H1 (cell line): Measurements from ENCODE around the gene LIPJ. TPM values are rescaled to one million over a fixed set of nuclear protein-coding genes. Genes with fewer than 3 reads are reported as not detected.

Experiments used
- CTCF ChIA-PET: fragments of 300-600 bp; sonication (Branson Sonifier 250); formaldehyde crosslinking; loops from one replicate; lab custom pipeline; 2021; ENCODE audit not compliant: partially characterized antibody; lab: Charles Lee
- POLR2A ChIA-PET: fragments of 300-600 bp; sonication (Branson Sonifier 250); formaldehyde crosslinking; loops from one replicate; lab custom pipeline; 2021; ENCODE audit warnings: inconsistent platforms; ENCODE audit not compliant: partially characterized antibody; lab: Charles Lee
- DNase-seq, 2 experiments: peaks; one replicate each; pipeline versions ENCODE4 v3.0.0 to v3.0.0-alpha.2; 2010 to 2022; ENCODE audit warnings: low spot score in 2 of 2, low read depth in 1 of 2, mixed read lengths in 1 of 2
- FAIRE-seq: peaks from 2 replicates; lab custom pipeline; 2011; peaks lifted over from hg19 to GRCh38; lab: Jason Lieb, UNC
- H2AFZ ChIP-seq: 2 replicates; pipeline ENCODE4 v1.8.1; 2012; ENCODE audit warnings: low read length, inconsistent platforms
- H2AK5ac ChIP-seq: 2 replicates; pipeline ENCODE4 v1.6.1; 2013; ENCODE audit warnings: low read depth, low read length
- H2BK120ac ChIP-seq: replicated peaks from 2 replicates; pipeline ENCODE3; 2013; ENCODE audit warnings: low read depth, low read length, inconsistent platforms
- H2BK12ac ChIP-seq: 2 replicates; pipeline ENCODE4 v1.6.1; 2013; ENCODE audit warnings: low read depth, low read length
- H2BK15ac ChIP-seq: 2 replicates; pipeline ENCODE4 v1.6.1; 2013; ENCODE audit warnings: low read length
- H2BK20ac ChIP-seq: 2 replicates; pipeline ENCODE4 v1.6.1; 2013; ENCODE audit warnings: low read length
- H2BK5ac ChIP-seq: 2 replicates; pipeline ENCODE4 v1.6.1; 2013; ENCODE audit warnings: low read depth, low read length
- H3K14ac ChIP-seq: 2 replicates; pipeline ENCODE4 v1.6.1; 2013; ENCODE audit warnings: inconsistent platforms; ENCODE audit not compliant: insufficient read length
- H3K18ac ChIP-seq: 2 replicates; pipeline ENCODE4 v1.6.1; 2013; ENCODE audit warnings: low read length; ENCODE audit errors: extremely low read depth
- H3K23ac ChIP-seq: 2 replicates; pipeline ENCODE4 v1.6.1; 2013; ENCODE audit warnings: inconsistent platforms; ENCODE audit not compliant: insufficient read length
- H3K23me2 ChIP-seq: 2 replicates; pipeline ENCODE4 v1.6.1; 2013; ENCODE audit warnings: low read depth, low read length
- H3K27ac ChIP-seq: 2 replicates; pipeline ENCODE4 v1.6.1; 2011; ENCODE audit warnings: low read depth, low read length, inconsistent platforms
- H3K27me3 ChIP-seq, 4 experiments: replicated peaks in 1 of 4; 1 replicate in 1 of 4; 2 replicates in 3 of 4; pipeline versions ENCODE4 v1.6.1 to v1.8.1; 2011 to 2013; ENCODE audit warnings: low read length in 3 of 4, mild to moderate bottlenecking in 3 of 4, inconsistent platforms in 2 of 4, mixed read lengths in 2 of 4, moderate library complexity in 1 of 4; ENCODE audit not compliant: control insufficient read depth in 3 of 4, insufficient read depth in 3 of 4; ENCODE audit errors: extremely low read depth in 1 of 4
- H3K36me3 ChIP-seq, 4 experiments: 2 replicates each; pipeline versions ENCODE4 v1.6.1 to v1.8.1; 2011 to 2013; ENCODE audit warnings: mild to moderate bottlenecking in 4 of 4, low read length in 3 of 4, moderate library complexity in 2 of 4, control low read depth in 1 of 4, inconsistent platforms in 1 of 4; ENCODE audit not compliant: insufficient read depth in 4 of 4, control insufficient read depth in 2 of 4
- H3K4ac ChIP-seq: replicated peaks from 2 replicates; pipeline ENCODE3; 2013; ENCODE audit warnings: low read length, low read depth, mixed read lengths, inconsistent platforms; ENCODE audit not compliant: insufficient read length
- H3K4me1 ChIP-seq, 4 experiments: replicated peaks in 1 of 4; 1 replicate in 1 of 4; 2 replicates in 3 of 4; pipeline versions ENCODE4 v1.6.1 to v1.8.1; 2011 to 2013; ENCODE audit warnings: low read length in 3 of 4, inconsistent platforms in 2 of 4, mixed read lengths in 1 of 4; ENCODE audit not compliant: insufficient read depth in 4 of 4, control insufficient read depth in 3 of 4
- H3K4me2 ChIP-seq, 2 experiments: 2 replicates each; pipeline versions ENCODE4 v1.6.1 to v1.8.1; 2011 to 2013; ENCODE audit warnings: low read depth in 2 of 2, low read length in 2 of 2, control low read depth in 1 of 2, inconsistent platforms in 1 of 2, mild to moderate bottlenecking in 1 of 2; ENCODE audit not compliant: insufficient read depth in 1 of 2
- H3K4me3 ChIP-seq, 4 experiments: fragments of 200-600, 300-600 bp in 1 of 4; sonication (generic), shearing (Covaris generic), sonication (Bioruptor Twin) in 1 of 4; 2 replicates each; pipeline versions ENCODE4 v1.5.1 to v1.8.1; 2011 to 2016; ENCODE audit warnings: low read length in 4 of 4, low read depth in 3 of 4, control low read depth in 2 of 4, inconsistent platforms in 2 of 4, mild to moderate bottlenecking in 2 of 4, mixed read lengths in 1 of 4, moderate library complexity in 1 of 4; ENCODE audit not compliant: insufficient read depth in 2 of 4; ENCODE audit errors: extremely low read depth in 1 of 4
- H3K56ac ChIP-seq: replicated peaks from 2 replicates; pipeline ENCODE3; 2013; ENCODE audit warnings: low read depth, mild to moderate bottlenecking, mixed read lengths, low read length, inconsistent platforms; ENCODE audit not compliant: insufficient read length
- H3K79me1 ChIP-seq: 2 replicates; pipeline ENCODE4 v1.6.1; 2013; ENCODE audit warnings: low read depth, low read length, control low read depth
- H3K79me2 ChIP-seq, 2 experiments: 2 replicates each; pipeline versions ENCODE4 v1.6.1 to v1.8.1; 2012 to 2013; ENCODE audit warnings: low read length in 2 of 2, mild to moderate bottlenecking in 2 of 2, inconsistent platforms in 1 of 2; ENCODE audit not compliant: insufficient read depth in 2 of 2, control insufficient read depth in 1 of 2
- H3K9ac ChIP-seq, 4 experiments: replicated peaks in 1 of 4; 1 replicate in 1 of 4; 2 replicates in 3 of 4; pipeline versions ENCODE4 v1.6.1 to v1.8.1; 2011 to 2013; ENCODE audit warnings: low read depth in 3 of 4, low read length in 3 of 4, control low read depth in 2 of 4, mild to moderate bottlenecking in 2 of 4, moderate library complexity in 2 of 4, inconsistent platforms in 1 of 4; ENCODE audit errors: extremely low read depth in 1 of 4
- H3K9me3 ChIP-seq, 2 experiments: 2 replicates each; pipeline versions ENCODE4 v1.6.1 to v1.8.1; 2012 to 2013; ENCODE audit warnings: mild to moderate bottlenecking in 2 of 2, moderate library complexity in 2 of 2, control low read depth in 1 of 2, inconsistent platforms in 1 of 2, low read depth in 1 of 2, low read length in 1 of 2, mixed read lengths in 1 of 2; ENCODE audit not compliant: insufficient read depth in 2 of 2
- H4K20me1 ChIP-seq, 2 experiments: replicated peaks in 1 of 2; 2 replicates each; pipeline versions ENCODE3 to v1.8.1; 2011 to 2013; ENCODE audit warnings: inconsistent platforms in 2 of 2, low read length in 2 of 2, mild to moderate bottlenecking in 1 of 2; ENCODE audit not compliant: insufficient read depth in 2 of 2, control insufficient read depth in 1 of 2
- H4K5ac ChIP-seq: 2 replicates; pipeline ENCODE4 v1.6.1; 2013; ENCODE audit warnings: low read length, low read depth, mixed read lengths, inconsistent platforms; ENCODE audit not compliant: insufficient read length
- H4K8ac ChIP-seq: 2 replicates; pipeline ENCODE4 v1.8.0; 2013; ENCODE audit warnings: mild to moderate bottlenecking, moderate library complexity, low read length, inconsistent platforms; ENCODE audit not compliant: insufficient read depth; ENCODE audit errors: extremely low read depth
- H4K91ac ChIP-seq: replicated peaks from 2 replicates; pipeline ENCODE3; 2013; ENCODE audit warnings: low read length, mixed read lengths, inconsistent platforms; ENCODE audit not compliant: insufficient read length
- CREB1 ChIP-seq: IDR thresholded peaks from 2 replicates; pipeline ENCODE4 v1.6.1; 2012; ENCODE audit warnings: inconsistent platforms
- CTBP2 ChIP-seq: IDR thresholded peaks from 2 replicates; pipeline ENCODE4 v1.7.0; 2011; ENCODE audit warnings: borderline replicate concordance, mild to moderate bottlenecking, moderate library complexity, mixed read lengths, low read length; ENCODE audit not compliant: insufficient read depth, insufficient read length
- EZH2 ChIP-seq: fragments of 200-600 bp; sonication (generic); IDR thresholded peaks from 2 replicates; pipeline ENCODE4 v1.7.1; 2012; ENCODE audit warnings: low read depth, mild to moderate bottlenecking, moderate library complexity, low read length, inconsistent platforms; ENCODE audit not compliant: severe bottlenecking
- GTF2F1 ChIP-seq: IDR thresholded peaks from 2 replicates; pipeline ENCODE4 v1.6.1; 2012; ENCODE audit warnings: low read depth, low read length, improper control_type of control experiment, borderline replicate concordance
- HDAC6 ChIP-seq: IDR thresholded peaks from one replicate; pipeline ENCODE4 v1.7.1; 2012; ENCODE audit warnings: low read depth, mild to moderate bottlenecking, inconsistent platforms, low read length, moderate library complexity
- KDM1A ChIP-seq: fragments of 200-600, 300-600 bp; sonication (generic); IDR thresholded peaks from 2 replicates; pipeline ENCODE4 v1.7.1; 2016; ENCODE audit warnings: mild to moderate bottlenecking, low read length, borderline replicate concordance
- KDM5A ChIP-seq: fragments of 200-600 bp; IDR thresholded peaks from 2 replicates; pipeline ENCODE4 v1.7.1; 2012; ENCODE audit warnings: mild to moderate bottlenecking, low read length, inconsistent platforms, mixed read lengths
- NRF1 ChIP-seq: IDR thresholded peaks from 2 replicates; pipeline ENCODE4 v1.6.1; 2011; ENCODE audit warnings: mild to moderate bottlenecking, low read depth, low read length, improper control_type of control experiment
- SIN3A ChIP-seq, 2 experiments: IDR thresholded peaks in 1 of 2; conservative IDR thresholded peaks in 1 of 2; 2 replicates each; pipeline ENCODE4 v1.6.1; 2011 to 2012; ENCODE audit warnings: low read length in 2 of 2, improper control_type of control experiment in 1 of 2, low read depth in 1 of 2, mild to moderate bottlenecking in 1 of 2
- SP1 ChIP-seq: IDR thresholded peaks from 2 replicates; pipeline ENCODE4 v1.6.1; 2011; ENCODE audit warnings: low read depth, low read length
- SP2 ChIP-seq: IDR thresholded peaks from 2 replicates; pipeline ENCODE4 v1.6.1; 2012; ENCODE audit warnings: mild to moderate bottlenecking, low read length, inconsistent platforms
- SRF ChIP-seq: IDR thresholded peaks from 2 replicates; pipeline ENCODE4 v1.6.1; 2011; ENCODE audit warnings: mild to moderate bottlenecking, low read depth, low read length, moderate library complexity
- TCF12 ChIP-seq: IDR thresholded peaks from 2 replicates; pipeline ENCODE4 v1.6.1; 2011; ENCODE audit warnings: low read depth, mild to moderate bottlenecking, low read length
- WGBS, 2 experiments: shearing (Covaris generic) in 1 of 2; methylation state at CpG; one replicate each; pipeline versions ENCODE4 v1.1.6 to v1.1.7; 2013 to 2015; ENCODE audit warnings: low lambda C conversion rate in 2 of 2, mixed read lengths in 2 of 2, inconsistent platforms in 1 of 2, low coverage in 1 of 2, missing lambda C conversion rate in 1 of 2; ENCODE audit not compliant: insufficient replicate concordance in 2 of 2, insufficient coverage in 1 of 2, insufficient read length in 1 of 2; ENCODE audit errors: extremely low coverage in 1 of 2, missing lambda C conversion rate in 1 of 2; 5-methylcytosine and 5-hydroxymethylcytosine counted together
- polyA plus RNA-seq, 7 experiments: library from polyadenylated mRNA; depleted of rRNA in 3 of 7; stranded (reverse) in 5 of 7; unstranded in 2 of 7; fragments of >200 nt in 5 of 7; fragments of 200-250 nt in 2 of 7; gene quantifications; 1 replicate in 5 of 7; 2 replicates in 1 of 7; 4 replicates in 1 of 7; pipeline versions ENCODE4 v1.2.1 to v1.2.3, GENCODE V29; 2011 to 2013; ENCODE audit warnings: missing spikeins in 2 of 7, mixed read lengths in 2 of 7
- total RNA-seq: library from RNA; stranded (reverse); fragmentation: NEBNext Ultra II Directional; extraction: Animal tissue kit (Norgen Biotek cat#: 25700); gene quantifications from 2 replicates; pipeline ENCODE4 v1.2.1, GENCODE V29; 2021
- TF ChIP-seq, protein P1 (sequence below): IDR thresholded peaks from 2 replicates; pipeline ENCODE4 v1.6.1; 2011; ENCODE audit warnings: low read length, improper control_type of control experiment

The LIPJ gene
- total and polyA plus RNA-seq, 2 of the 8 experiments (the other 6 are each of a cell fraction or from before 2014, with no cell fraction given): not detected

DNA sequence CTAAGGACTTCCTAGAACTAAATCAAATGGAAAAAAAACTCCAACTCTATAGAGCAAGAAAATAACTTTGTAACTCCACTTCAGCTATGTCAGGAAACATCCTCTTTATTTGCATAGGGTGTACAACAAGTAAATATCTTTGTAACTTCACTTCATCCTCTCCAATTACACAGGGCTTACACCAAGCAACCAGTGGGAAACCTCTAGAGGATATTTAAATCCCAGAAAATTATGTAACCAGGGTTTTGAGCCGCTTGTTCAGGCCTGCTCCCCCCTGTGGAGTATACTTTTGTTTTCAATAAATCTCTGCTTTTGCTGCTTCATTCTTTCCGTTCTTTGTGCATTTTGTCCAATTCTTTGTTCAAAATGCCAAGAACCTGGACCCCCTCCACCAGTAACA is 22.2 kb downstream of the LIPJ start:
- peaks cover 0 to 1% (median 0%) of the 10 kb centered on the region in 4 experiments; a peak in 1 of 7 replicates for H3K27me3 ChIP-seq
- no peaks in the 10 kb centered on the region for H3K4me1 ChIP-seq
- no peak overlapping the region for H4K91ac ChIP-seq
- no peak overlapping the region for H2BK120ac ChIP-seq
- no peak overlapping the region for H2BK20ac ChIP-seq
- no peak overlapping the region for H3K23ac ChIP-seq
- H3K18ac ChIP-seq: no peak overlapping the region
- H3K79me2 ChIP-seq: no peaks in the 10 kb centered on the region
- H3K9me3 ChIP-seq: no peaks in the 10 kb centered on the region
- no peaks in the 10 kb centered on the region for H4K20me1 ChIP-seq
- ChIA-PET CTCF (no interaction called here), POLR2A (no interaction called here)
- H2AFZ ChIP-seq: no peak overlapping the region
- H3K9ac ChIP-seq: no peak overlapping the region
- H3K79me1 ChIP-seq: no peaks in the 10 kb centered on the region
- no peak overlapping the region for H2BK12ac ChIP-seq
- no peak overlapping the region for H3K27ac ChIP-seq
- H3K4ac ChIP-seq: no peak overlapping the region
- no peak overlapping the region for H2BK15ac ChIP-seq
- H3K4me2 ChIP-seq: no peak overlapping the region
- no peak for FAIRE-seq
- H3K23me2 ChIP-seq: no peaks in the 10 kb centered on the region
- H3K36me3 ChIP-seq: no peaks in the 10 kb centered on the region
- no peak overlapping the region for H2AK5ac ChIP-seq
- H2BK5ac ChIP-seq: no peak overlapping the region
- no peak overlapping the region for H4K5ac ChIP-seq
- no peak overlapping the region for H4K8ac ChIP-seq
- no peak overlapping the region for H3K4me3 ChIP-seq
- WGBS, 2 experiments: 82% methylated on average over 2 of the region's 2 CpGs; no CpG with 5 or more reads in 1 of the 2 experiments
- DNase-seq: no peak
- no peak overlapping the region for H3K56ac ChIP-seq
- no peak overlapping the region for H3K14ac ChIP-seq
- TF ChIP-seq, protein P1, sequence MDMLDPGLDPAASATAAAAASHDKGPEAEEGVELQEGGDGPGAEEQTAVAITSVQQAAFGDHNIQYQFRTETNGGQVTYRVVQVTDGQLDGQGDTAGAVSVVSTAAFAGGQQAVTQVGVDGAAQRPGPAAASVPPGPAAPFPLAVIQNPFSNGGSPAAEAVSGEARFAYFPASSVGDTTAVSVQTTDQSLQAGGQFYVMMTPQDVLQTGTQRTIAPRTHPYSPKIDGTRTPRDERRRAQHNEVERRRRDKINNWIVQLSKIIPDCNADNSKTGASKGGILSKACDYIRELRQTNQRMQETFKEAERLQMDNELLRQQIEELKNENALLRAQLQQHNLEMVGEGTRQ: no peak
- TF ChIP-seq EZH2 (no peak), NRF1 (no peak), CTBP2 (no peak), SIN3A (conservative IDR thresholded peaks at IDR 0.05 in 1 of 2, IDR thresholded peaks at IDR 0.05 in 1 of 2; ENCODE audit: low read depth in 1 of 2, low read length in 2 of 2) (no peak), SP2 (no peak), KDM1A (no peak), HDAC6 (no peak), SRF (no peak), GTF2F1 (no peak), TCF12 (no peak), SP1 (no peak), CREB1 (no peak), KDM5A (no peak)
